Body of pancreas (tissue), 4 donors: ENCODE measurements around the gene LAIR2. TPM values are rescaled to one million over a fixed set of nuclear protein-coding genes. Genes with fewer than 3 reads are reported as not detected.

Source experiments
- ATAC-seq: fragments of 150-250 bp; one replicate; pipeline ENCODE4 v1.9.1; 2016
- DNase-seq, 4 donors: peaks; one replicate each; pipeline ENCODE4 v3.0.0-alpha.2; 2019
- H3K27ac ChIP-seq, 4 donors: fragments of 200-600 bp; sonication (generic); 1 replicate in 3 of 4; 2 replicates in 1 of 4; pipeline versions ENCODE4 v1.5.1 to v1.6.1; 2016 to 2019; ENCODE audit warnings: mild to moderate bottlenecking in 1 of 4, mixed read lengths in 1 of 4, moderate library complexity in 1 of 4
- H3K27me3 ChIP-seq, 2 donors: fragments of 200-600 bp; sonication (generic); one replicate each; pipeline ENCODE4 v1.6.0; 2016; ENCODE audit warnings: mild to moderate bottlenecking in 1 of 2
- H3K36me3 ChIP-seq, 2 donors: fragments of 200-600 bp; sonication (generic); replicated peaks in 1 of 2; 2 replicates each; pipeline ENCODE4 v1.5.1; 2016; ENCODE audit warnings: low read depth in 2 of 2; ENCODE audit not compliant: insufficient read depth in 1 of 2
- H3K4me1 ChIP-seq: fragments of 200-600 bp; sonication (generic); one replicate; pipeline ENCODE4 v1.6.0; 2016
- H3K4me3 ChIP-seq, 2 donors: fragments of 200-600 bp; sonication (generic); 1 replicate in 1 of 2; 2 replicates in 1 of 2; pipeline ENCODE4 v1.5.1; 2016 to 2019
- H3K9me3 ChIP-seq, 3 donors: fragments of 200-600 bp; sonication (generic); 1 replicate in 2 of 3; 2 replicates in 1 of 3; pipeline ENCODE4 v1.5.1; 2016
- POLR2A ChIP-seq, 3 donors: fragments of 450-650 bp; IDR thresholded peaks; one replicate each; pipeline ENCODE4 v1.6.1; 2016; ENCODE audit warnings: antibody characterized with exemption in 3 of 3, mild to moderate bottlenecking in 2 of 3
- WGBS, 2 donors: methylation state at CpG; one replicate each; pipeline ENCODE4 v1.1.5; 2017; 5-methylcytosine and 5-hydroxymethylcytosine counted together
- intact Hi-C: fragments of 100-400 bp; cut with DNase I; formaldehyde crosslinking; loops from one replicate; pipeline ENCODE4 v1.15.1; 2023
- total RNA-seq, 2 donors: library from RNA; depleted of rRNA; stranded (reverse); fragments of >200 nt; gene quantifications; one replicate each; pipeline ENCODE4 v1.1.0, GENCODE V29; 2016
- TF ChIP-seq, protein P1 (sequence below), 7 experiments: fragments of 450-650 bp in 4 of 7; fragments of 200-600 bp in 3 of 7; sonication (generic) in 3 of 7; IDR thresholded peaks; one replicate each; pipeline ENCODE4 v1.5.1; 2016 to 2019; ENCODE audit warnings: antibody characterized with exemption in 7 of 7

LAIR2 gene
- total RNA-seq, 2 donors from 2014 or later: not detected

DNA sequence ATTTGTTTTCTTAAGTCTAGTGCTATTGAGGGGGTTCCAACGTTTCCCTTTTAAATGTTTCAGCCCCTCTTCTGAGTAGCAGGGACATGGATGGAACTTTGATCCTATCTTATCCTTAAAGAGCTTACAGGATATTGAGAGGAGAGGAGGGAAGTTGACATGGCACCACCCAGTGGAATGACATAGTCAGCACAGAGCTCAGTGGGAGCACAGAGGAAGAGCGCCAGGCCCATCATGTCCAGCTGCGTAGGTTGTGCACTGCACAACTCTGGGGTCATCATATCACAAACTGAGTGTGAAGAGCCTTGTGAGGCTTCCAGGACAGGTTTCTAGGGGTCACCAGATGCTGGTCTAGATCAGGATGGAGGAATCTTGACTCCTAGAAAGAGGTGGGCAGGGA lies 25.0 kb upstream of the LAIR2 start:
- WGBS, 2 donors: 62 to 73% methylated on average over 3 of the region's 3 CpGs

DNA sequence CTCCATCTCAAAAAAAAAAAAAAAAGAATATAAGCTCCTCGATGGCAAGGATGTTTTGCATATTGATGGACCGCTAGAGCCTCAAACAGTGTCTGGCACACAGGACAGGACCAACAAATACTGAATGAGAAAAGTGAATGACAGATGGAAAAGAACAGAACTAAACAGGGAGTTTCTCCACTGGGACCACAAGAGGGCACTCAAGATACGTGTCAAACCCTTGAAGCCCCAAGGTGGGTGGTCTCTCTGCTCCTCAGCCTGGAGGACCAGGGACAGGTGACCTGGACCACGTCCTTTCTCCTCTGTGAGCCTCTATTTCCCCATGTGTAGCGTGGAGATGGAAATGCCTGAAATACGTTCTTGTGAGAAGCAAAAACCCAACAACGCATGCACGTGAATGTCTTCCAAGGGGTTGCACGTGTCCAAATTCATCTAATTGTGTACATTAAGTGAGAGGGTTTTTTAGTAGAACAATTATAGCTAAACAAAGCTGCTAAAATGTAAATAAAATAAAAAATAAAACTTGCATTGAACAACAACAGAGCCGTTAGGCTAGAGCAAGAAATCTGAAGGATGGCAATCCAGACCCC lies 23.9 kb upstream of the LAIR2 start:
- WGBS, 2 donors: 22 to 28% methylated on average over 9 to 10 of the region's 10 CpGs
- H3K4me1 ChIP-seq: peaks cover under 1% of the 10 kb centered on the region
- ATAC-seq (peak; percentile 49), DNase-seq (peak in 3 of 4 donors; percentile 22 to 28 (median 25))
- H3K9me3 ChIP-seq: no peaks in the 10 kb centered on the region
- H3K27me3 ChIP-seq: no peaks in the 10 kb centered on the region
- H3K4me3 ChIP-seq: no peak overlapping the region
- TF ChIP-seq, protein P1, sequence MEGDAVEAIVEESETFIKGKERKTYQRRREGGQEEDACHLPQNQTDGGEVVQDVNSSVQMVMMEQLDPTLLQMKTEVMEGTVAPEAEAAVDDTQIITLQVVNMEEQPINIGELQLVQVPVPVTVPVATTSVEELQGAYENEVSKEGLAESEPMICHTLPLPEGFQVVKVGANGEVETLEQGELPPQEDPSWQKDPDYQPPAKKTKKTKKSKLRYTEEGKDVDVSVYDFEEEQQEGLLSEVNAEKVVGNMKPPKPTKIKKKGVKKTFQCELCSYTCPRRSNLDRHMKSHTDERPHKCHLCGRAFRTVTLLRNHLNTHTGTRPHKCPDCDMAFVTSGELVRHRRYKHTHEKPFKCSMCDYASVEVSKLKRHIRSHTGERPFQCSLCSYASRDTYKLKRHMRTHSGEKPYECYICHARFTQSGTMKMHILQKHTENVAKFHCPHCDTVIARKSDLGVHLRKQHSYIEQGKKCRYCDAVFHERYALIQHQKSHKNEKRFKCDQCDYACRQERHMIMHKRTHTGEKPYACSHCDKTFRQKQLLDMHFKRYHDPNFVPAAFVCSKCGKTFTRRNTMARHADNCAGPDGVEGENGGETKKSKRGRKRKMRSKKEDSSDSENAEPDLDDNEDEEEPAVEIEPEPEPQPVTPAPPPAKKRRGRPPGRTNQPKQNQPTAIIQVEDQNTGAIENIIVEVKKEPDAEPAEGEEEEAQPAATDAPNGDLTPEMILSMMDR (IDR thresholded peaks at IDR 0.05): peak; percentile 28 to 61 (median 53)
- TF ChIP-seq POLR2A (IDR thresholded peaks at IDR 0.05): no peak
- H3K36me3 ChIP-seq: no peaks in the 10 kb centered on the region
- H3K27ac ChIP-seq: no peak overlapping the region
- intact Hi-C loops: no loop called here

More for the DNA sequence above, 25.0 kb upstream of the LAIR2 start:
- Histone ChIP-seq H3K27me3 (no peaks in the 10 kb centered on the region), H3K27ac (no peak overlapping the region), H3K4me3 (no peak overlapping the region), H3K36me3 (no peaks in the 10 kb centered on the region), H3K4me1 (peaks cover 10% of the 10 kb centered on the region), H3K9me3 (no peaks in the 10 kb centered on the region)
- ATAC-seq (no peak), DNase-seq (no peak)
- TF ChIP-seq, protein P1 (IDR thresholded peaks at IDR 0.05): no peak
- TF ChIP-seq POLR2A (IDR thresholded peaks at IDR 0.05): no peak
- intact Hi-C loops: no loop called here

DNA sequence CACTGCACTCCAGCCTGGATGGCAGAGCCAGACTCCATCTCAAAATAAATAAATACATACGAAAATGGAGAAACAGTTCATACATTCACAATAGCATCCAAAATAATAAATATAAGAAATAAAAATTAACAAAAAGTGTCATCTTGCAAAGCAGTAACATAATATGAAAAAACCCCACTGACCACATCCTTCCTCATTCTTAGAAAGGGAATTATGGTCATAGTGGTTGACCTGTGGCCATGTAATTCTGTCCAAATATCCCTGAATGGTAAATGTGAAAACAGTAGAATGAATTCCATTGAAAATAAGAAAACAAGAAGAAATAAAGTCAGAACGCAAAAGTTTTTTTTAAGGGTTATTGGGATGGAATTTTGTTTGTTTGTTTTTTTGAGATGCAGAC lies 22.6 kb upstream of the LAIR2 start:
- Histone ChIP-seq H3K4me3 (no peak overlapping the region), H3K36me3 (no peaks in the 10 kb centered on the region), H3K4me1 (no peaks in the 10 kb centered on the region), H3K9me3 (no peaks in the 10 kb centered on the region), H3K27me3 (peaks cover 0 to 5% of the 10 kb centered on the region in 2 donors), H3K27ac (no peak overlapping the region)
- ATAC-seq (no peak), DNase-seq (no peak)
- TF ChIP-seq, protein P1 (IDR thresholded peaks at IDR 0.05): no peak
- no peak for TF ChIP-seq POLR2A (IDR thresholded peaks at IDR 0.05)
- 71 to 81% methylated on average over 2 of the region's 2 CpGs for WGBS, 2 donors
- intact Hi-C loops: loop anchor here (10.0 kb wide), 1 partner anchor 195 kb away; no protein-coding TSS in a partner anchor

DNA sequence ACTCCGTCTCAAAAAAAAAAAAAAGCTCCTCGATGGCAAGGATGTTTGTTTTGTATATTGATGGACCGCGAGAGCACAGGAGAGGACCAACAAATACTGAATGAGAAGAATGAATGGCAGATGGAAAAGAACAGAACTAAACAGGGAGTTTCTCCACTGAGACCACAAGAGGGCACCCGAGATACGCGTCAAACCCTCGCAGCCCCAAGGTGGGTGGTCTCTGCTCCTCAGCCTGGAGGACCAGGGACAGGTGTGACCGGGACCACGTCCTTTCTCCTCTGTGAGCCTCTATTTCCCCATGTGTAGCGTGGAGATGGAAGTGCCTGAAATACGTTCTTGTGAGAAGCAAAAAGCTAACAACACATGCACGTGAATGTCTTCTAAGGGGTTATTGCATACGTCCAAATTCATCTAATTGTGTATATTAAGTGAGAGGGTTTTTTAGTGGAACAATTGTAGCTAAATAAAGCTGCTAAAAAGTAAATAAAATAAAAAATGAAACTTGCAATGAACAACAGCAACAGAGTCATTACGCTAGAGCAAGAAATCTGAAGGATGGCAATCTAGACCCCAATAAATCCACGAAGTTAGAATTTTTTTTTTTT lies 21.2 kb upstream of the LAIR2 start:
- Histone ChIP-seq H3K36me3 (no peaks in the 10 kb centered on the region), H3K9me3 (no peaks in the 10 kb centered on the region), H3K27ac (no peak overlapping the region), H3K4me3 (no peak overlapping the region), H3K27me3 (peaks cover 0 to 5% of the 10 kb centered on the region in 2 donors), H3K4me1 (no peaks in the 10 kb centered on the region)
- intact Hi-C loops: loop anchor here (10.0 kb wide), 1 partner anchor 193 kb away; no protein-coding TSS in a partner anchor
- ATAC-seq: no peak
- DNase-seq: peak in 2 of 4 donors; percentile 26 to 32
- TF ChIP-seq POLR2A (IDR thresholded peaks at IDR 0.05): no peak
- TF ChIP-seq, protein P1 (IDR thresholded peaks at IDR 0.05): peak; percentile 28 to 56 (median 48)
- WGBS, 2 donors: 8 to 10% methylated on average over 16 of the region's 16 CpGs
